NB4 (cell line): ENCODE measurements around the gene DOCK4.

Experiments used
- CTCF ChIP-seq: IDR thresholded peaks from one replicate; pipeline ENCODE4 v1.5.1; 2012; ENCODE audit warnings: low read depth, low read length
- MYC ChIP-seq: IDR thresholded peaks from 2 replicates; pipeline ENCODE4 v1.6.1; 2011; ENCODE audit warnings: low read depth, low read length
- POLR2A ChIP-seq: IDR thresholded peaks from 2 replicates; pipeline ENCODE4 v1.6.1; 2011; ENCODE audit warnings: mild to moderate bottlenecking; ENCODE audit not compliant: insufficient read length; ENCODE audit errors: extremely low read depth

- TF ChIP-seq POLR2A (no peak), MYC (no peak), CTCF (no peak)
Measured at GRCh38 chr7:111802194-111802772, 403.9 kb downstream of the DOCK4 start.
